ENCODE measurements around the gene PCSK7.

- TF ChIP-seq HDGF (IDR thresholded peaks at IDR 0.05), result no peak
- TF ChIP-seq ATF3 (IDR thresholded peaks at IDR 0.05; ENCODE audit: borderline replicate concordance, extremely low read depth, low read depth, low read length), result no peak
- no peak for TF ChIP-seq EP300 (IDR thresholded peaks at IDR 0.05; ENCODE audit: borderline replicate concordance in 1 of 2, control insufficient read depth in 1 of 2, low read depth in 2 of 2, low read length in 2 of 2)
- TF ChIP-seq RBBP5 (conservative IDR thresholded peaks at IDR 0.05), result no peak
- TF ChIP-seq, protein P1, sequence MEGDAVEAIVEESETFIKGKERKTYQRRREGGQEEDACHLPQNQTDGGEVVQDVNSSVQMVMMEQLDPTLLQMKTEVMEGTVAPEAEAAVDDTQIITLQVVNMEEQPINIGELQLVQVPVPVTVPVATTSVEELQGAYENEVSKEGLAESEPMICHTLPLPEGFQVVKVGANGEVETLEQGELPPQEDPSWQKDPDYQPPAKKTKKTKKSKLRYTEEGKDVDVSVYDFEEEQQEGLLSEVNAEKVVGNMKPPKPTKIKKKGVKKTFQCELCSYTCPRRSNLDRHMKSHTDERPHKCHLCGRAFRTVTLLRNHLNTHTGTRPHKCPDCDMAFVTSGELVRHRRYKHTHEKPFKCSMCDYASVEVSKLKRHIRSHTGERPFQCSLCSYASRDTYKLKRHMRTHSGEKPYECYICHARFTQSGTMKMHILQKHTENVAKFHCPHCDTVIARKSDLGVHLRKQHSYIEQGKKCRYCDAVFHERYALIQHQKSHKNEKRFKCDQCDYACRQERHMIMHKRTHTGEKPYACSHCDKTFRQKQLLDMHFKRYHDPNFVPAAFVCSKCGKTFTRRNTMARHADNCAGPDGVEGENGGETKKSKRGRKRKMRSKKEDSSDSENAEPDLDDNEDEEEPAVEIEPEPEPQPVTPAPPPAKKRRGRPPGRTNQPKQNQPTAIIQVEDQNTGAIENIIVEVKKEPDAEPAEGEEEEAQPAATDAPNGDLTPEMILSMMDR (IDR thresholded peaks at IDR 0.05 in 2 of 3, conservative IDR thresholded peaks at IDR 0.05 in 1 of 3; ENCODE audit: control insufficient read depth in 2 of 3, extremely low read depth in 1 of 3, insufficient read depth in 1 of 3, low read depth in 3 of 3, low read length in 3 of 3), result no peak
- TF ChIP-seq FOXM1 (IDR thresholded peaks at IDR 0.05; ENCODE audit: low read depth, low read length), result no peak
- TF ChIP-seq, protein P2, sequence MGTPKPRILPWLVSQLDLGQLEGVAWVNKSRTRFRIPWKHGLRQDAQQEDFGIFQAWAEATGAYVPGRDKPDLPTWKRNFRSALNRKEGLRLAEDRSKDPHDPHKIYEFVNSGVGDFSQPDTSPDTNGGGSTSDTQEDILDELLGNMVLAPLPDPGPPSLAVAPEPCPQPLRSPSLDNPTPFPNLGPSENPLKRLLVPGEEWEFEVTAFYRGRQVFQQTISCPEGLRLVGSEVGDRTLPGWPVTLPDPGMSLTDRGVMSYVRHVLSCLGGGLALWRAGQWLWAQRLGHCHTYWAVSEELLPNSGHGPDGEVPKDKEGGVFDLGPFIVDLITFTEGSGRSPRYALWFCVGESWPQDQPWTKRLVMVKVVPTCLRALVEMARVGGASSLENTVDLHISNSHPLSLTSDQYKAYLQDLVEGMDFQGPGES (IDR thresholded peaks at IDR 0.05), result no peak
Observed at GRCh38 chr11:117223741-117224689, 7.9 kb downstream of the PCSK7 start.

All from GM12878 (cell line).